Glutamatergic neuron (in vitro differentiated cells): ENCODE results near the gene TFAP2B. TPM values are rescaled to one million over a fixed set of nuclear protein-coding genes. Genes with fewer than 3 reads are reported as not detected.

ENCODE experiments used
- DNase-seq: peaks from one replicate; pipeline ENCODE4 v3.0.0; 2022
- H3K27ac Mint-ChIP-seq: one replicate; pipeline ENCODE4 v1.8.0; 2020; ENCODE audit warnings: mild to moderate bottlenecking, mixed read lengths, inconsistent platforms; ENCODE audit not compliant: unreplicated experiment
- H3K27me3 Mint-ChIP-seq: one replicate; pipeline ENCODE4 v1.8.0; 2020; ENCODE audit warnings: mild to moderate bottlenecking, moderate library complexity, mixed read lengths, inconsistent platforms; ENCODE audit not compliant: unreplicated experiment
- H3K36me3 Mint-ChIP-seq: one replicate; pipeline ENCODE4 v1.8.0; 2020; ENCODE audit warnings: mild to moderate bottlenecking, mixed read lengths, inconsistent platforms; ENCODE audit not compliant: unreplicated experiment
- H3K4me1 Mint-ChIP-seq: one replicate; pipeline ENCODE4 v1.8.0; 2020; ENCODE audit warnings: mild to moderate bottlenecking, low read depth, mixed read lengths, inconsistent platforms; ENCODE audit not compliant: unreplicated experiment
- H3K4me3 Mint-ChIP-seq: one replicate; pipeline ENCODE4 v1.8.0; 2020; ENCODE audit warnings: mild to moderate bottlenecking, mixed read lengths, inconsistent platforms; ENCODE audit not compliant: unreplicated experiment
- H3K9me3 Mint-ChIP-seq: one replicate; pipeline ENCODE4 v1.8.0; 2020; ENCODE audit warnings: mild to moderate bottlenecking, moderate library complexity, mixed read lengths, inconsistent platforms; ENCODE audit not compliant: unreplicated experiment
- CTCF ChIP-seq: fragments of 200-600 bp; sonication (generic); IDR thresholded peaks from one replicate; pipeline ENCODE4 v1.5.0; 2021; ENCODE audit not compliant: partially characterized antibody, unreplicated experiment
- total RNA-seq: library from RNA; stranded (reverse); fragmentation: NEBNext Ultra II Directional; extraction: Animal tissue kit (Norgen Biotek cat#: 25700); gene quantifications from one replicate; pipeline ENCODE4 v1.2.1, GENCODE V29; 2021; ENCODE audit not compliant: unreplicated experiment

Gene TFAP2B
- total RNA-seq, 1 donor from 2014 or later: not detected

- Mint-ChIP-seq H3K27ac (no peak overlapping the region), H3K4me1 (peaks cover 7% of the 10 kb centered on the region), H3K27me3 (peaks cover 43% of the 10 kb centered on the region), H3K4me3 (no peak overlapping the region), H3K36me3 (peaks cover 3% of the 10 kb centered on the region), H3K9me3 (peaks cover 15% of the 10 kb centered on the region)
- TF ChIP-seq CTCF: no peak
- no peak for DNase-seq
Measured at GRCh38 chr6:50826803-50827202, 8.1 kb downstream of the TFAP2B start.

GRCh38 chr6:50829049-50829448 lies 10.4 kb downstream of the TFAP2B start:
- Mint-ChIP-seq H3K27ac (no peak overlapping the region), H3K36me3 (no peaks in the 10 kb centered on the region), H3K27me3 (peaks cover 32% of the 10 kb centered on the region), H3K4me1 (peaks cover 4% of the 10 kb centered on the region), H3K9me3 (peaks cover 8% of the 10 kb centered on the region), H3K4me3 (no peak overlapping the region)
- no peak for DNase-seq
- TF ChIP-seq CTCF: no peak

GRCh38 chr6:50829898-50830444 lies 11.3 kb downstream of the TFAP2B start:
- H3K4me1 Mint-ChIP-seq: peaks cover 4% of the 10 kb centered on the region
- peaks cover 8% of the 10 kb centered on the region for H3K9me3 Mint-ChIP-seq
- peaks cover 28% of the 10 kb centered on the region for H3K27me3 Mint-ChIP-seq
- H3K27ac Mint-ChIP-seq: no peak overlapping the region
- DNase-seq: no peak
- H3K4me3 Mint-ChIP-seq: no peak overlapping the region
- H3K36me3 Mint-ChIP-seq: no peaks in the 10 kb centered on the region
- no peak for TF ChIP-seq CTCF

GRCh38 chr6:50831186-50831585 lies 12.5 kb downstream of the TFAP2B start:
- Mint-ChIP-seq H3K27me3 (peaks cover 23% of the 10 kb centered on the region), H3K4me3 (no peak overlapping the region), H3K4me1 (peaks cover 4% of the 10 kb centered on the region), H3K27ac (no peak overlapping the region), H3K36me3 (no peaks in the 10 kb centered on the region), H3K9me3 (peaks cover 6% of the 10 kb centered on the region)
- TF ChIP-seq CTCF: no peak
- no peak for DNase-seq

GRCh38 chr6:50832912-50833311 lies 14.2 kb downstream of the TFAP2B start:
- TF ChIP-seq CTCF: no peak
- Mint-ChIP-seq H3K9me3 (peaks cover 3% of the 10 kb centered on the region), H3K36me3 (no peaks in the 10 kb centered on the region), H3K4me3 (no peak overlapping the region), H3K27me3 (peaks cover 29% of the 10 kb centered on the region), H3K4me1 (peaks cover 2% of the 10 kb centered on the region), H3K27ac (no peak overlapping the region)
- DNase-seq: no peak
